Stimulated activated CD4-positive, alpha-beta T cell treated with anti-CD3 and anti-CD28 coated beads, Interleukin-1b, Interleukin-23, amount 100 ng/mL, for 48 hours (primary cell): ENCODE measurements around the gene CACNB4.
"Not testable (repeated sequence)": the region's sequence is repeated elsewhere in the genome, so short reads cannot be mapped to it uniquely, and the experiment has no call there.

Source experiments
- DNase-seq: peaks from one replicate; pipeline ENCODE4 v3.0.0-alpha.2; 2020

Gene CACNB4

DNA sequence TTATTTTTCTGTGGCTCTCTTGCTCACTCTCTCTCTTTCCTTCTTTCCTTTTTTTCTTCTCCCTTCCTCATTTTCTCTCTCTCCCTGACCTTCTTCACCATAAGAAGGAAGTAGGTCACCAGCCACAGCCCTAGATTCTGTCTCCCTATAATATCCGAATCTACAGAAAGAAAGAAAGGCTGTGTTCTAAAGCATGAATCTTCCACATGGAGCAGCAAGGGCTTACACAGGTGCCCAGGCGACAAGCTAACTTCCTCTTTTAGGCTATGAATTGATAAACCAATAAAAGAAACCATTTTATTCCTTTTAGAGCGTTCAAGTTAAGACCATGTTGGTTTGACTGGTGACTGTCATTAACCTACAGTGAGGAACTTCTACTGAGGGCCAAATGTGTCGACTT is 49.3 kb downstream of the CACNB4 start:
- DNase-seq = no peak

DNA sequence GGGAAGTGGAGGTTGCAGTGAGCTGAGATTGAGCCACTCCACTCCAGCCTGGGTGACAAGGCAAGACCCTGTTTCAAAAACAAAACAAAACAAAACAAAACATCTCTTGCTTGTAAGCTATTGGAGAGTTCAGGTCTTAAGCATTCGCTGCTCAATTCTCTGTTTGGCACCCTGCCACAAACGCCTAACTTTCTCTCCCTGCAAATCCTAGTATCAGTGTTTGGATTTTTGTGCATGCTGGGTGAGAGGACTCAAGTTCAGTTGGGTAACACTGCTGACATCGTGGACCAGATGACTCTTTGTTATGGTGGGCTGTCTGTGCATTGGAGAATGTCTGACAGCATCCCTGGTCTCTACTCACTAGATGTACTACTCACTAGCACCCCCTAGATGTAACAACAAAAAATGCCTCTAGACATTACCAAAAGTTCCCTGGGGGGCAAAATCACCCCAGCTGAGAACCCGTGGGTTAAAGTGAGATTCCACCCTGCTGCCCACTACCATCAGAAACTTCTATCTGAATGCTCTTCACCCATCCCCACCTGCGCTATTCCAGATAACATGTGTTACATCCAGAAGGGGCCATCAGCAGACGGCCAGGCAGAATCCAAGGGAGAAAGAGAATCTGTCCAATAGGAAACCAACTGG is 50.9 kb downstream of the CACNB4 start:
- no peak for DNase-seq

DNA sequence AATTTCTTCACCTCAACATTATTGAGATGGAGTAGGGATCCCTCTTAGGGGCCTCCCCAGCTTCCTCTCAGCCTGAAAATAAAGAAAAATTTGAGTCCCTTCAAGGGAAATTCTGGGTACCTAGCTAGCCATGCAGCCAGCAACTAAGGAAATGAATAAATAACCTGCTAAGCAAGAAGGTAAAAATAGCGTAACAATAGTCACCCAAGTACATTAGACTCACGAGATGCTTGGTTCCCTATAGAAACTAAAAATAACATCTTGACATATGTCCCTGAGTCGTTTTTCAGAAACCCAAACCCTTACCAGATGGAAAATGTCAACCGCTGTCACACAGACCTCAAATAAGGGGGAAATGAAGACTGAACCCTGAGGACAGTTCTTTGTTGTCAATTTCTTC is 51.9 kb downstream of the CACNB4 start:
- no peak for DNase-seq

DNA sequence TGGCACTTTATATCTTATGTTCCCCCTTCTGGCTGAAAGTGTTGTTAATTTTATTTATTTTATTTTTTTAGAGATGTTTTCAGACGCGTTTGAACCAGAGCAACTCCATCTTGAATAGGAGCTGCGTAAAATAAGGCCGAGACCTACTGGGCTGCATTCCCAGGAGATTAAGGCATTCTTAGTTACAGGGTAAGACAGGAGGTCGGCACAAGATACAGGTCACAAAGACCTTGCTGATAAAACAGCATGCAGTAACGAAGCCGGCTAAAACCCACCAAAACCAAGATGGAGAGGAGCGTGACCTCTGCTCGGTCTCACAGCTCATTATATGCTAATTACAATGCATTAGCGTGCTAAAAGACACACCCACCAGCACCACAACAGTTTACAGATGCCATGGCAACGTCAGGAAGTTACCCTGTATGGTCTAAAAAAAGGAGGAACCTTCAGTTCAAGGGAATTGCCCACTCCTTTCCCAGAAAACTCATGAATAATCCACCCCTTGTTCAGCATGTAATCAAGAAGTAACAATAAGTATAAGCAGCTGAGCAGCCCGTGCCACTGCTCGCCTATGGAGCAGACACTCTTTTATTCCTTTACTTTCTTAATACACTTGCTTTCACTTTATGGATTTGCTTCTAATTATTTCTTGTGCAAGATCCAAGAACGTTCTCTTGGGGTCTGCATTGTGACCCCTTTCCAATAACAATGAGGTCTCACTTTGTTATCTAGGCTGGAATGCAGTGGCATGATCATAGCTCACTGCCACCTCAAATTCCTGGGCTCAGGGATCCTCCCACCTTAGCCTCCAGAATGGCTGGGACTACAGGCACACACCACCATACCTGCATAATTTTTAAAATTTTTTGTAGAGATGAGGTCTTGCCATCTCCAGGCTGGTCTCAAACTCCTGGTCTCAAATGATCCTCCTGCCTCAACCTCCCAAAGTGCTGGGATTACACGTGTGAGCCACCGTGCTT is 55.9 kb downstream of the CACNB4 start:
- DNase-seq = no peak

DNA sequence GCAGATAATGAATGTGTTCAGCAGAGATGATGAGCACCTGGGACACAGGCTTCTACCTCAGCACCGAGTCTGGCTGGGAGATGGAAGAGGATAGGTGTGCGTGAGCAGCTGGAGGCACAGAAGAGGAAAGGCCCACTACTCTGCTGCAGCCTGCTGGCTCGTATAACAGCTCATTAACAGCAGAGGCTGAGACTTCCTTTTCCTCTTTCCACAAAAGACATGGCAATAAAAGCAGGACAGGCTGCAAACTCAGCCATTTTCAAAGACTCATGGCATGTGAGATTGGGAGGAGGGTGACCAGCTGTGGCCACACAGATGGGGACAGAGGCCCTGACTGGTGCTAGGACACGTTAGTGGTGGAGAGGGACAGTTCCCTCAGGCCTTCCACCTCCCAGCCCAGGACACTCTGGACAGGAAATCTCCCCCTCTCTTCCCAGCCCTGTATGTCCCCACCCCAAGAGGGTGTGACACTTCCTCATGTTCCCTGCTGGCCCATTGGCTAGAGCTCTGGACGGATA is 60.3 kb downstream of the CACNB4 start:
- no peak for DNase-seq

DNA sequence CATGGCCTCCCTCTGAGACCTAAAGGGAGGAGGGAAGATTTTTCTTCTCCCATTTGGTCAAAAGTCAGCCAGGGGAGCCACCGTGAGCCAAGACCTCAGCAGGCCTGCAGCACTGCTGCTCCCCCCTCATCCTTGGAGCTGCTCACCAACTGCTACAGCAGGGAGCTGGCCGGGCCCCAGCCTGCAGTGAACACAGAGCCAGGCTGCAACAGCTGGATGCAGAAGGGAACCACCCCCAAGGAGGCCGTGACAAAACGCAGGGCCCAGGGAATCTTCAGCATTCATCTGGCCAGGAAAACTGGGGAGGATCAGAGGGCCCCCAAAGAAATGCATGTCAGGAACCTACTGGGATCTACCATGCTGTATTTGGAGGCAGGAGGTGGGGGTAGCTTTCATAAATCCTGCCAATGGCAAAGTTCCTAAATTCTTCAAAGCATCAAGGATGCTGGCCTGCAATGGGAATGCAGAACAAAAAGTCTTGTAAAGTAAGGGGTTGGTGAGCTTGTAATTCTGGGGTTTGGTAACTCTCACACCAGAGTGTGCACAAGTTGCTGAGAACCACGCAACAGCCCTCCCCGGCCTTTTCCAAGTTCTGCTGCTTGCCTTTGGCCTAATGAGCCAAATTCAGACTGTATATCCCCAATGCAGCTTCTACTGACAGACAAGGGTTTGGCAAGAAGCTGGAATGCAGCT is 61.0 kb downstream of the CACNB4 start:
- DNase-seq = no peak

DNA sequence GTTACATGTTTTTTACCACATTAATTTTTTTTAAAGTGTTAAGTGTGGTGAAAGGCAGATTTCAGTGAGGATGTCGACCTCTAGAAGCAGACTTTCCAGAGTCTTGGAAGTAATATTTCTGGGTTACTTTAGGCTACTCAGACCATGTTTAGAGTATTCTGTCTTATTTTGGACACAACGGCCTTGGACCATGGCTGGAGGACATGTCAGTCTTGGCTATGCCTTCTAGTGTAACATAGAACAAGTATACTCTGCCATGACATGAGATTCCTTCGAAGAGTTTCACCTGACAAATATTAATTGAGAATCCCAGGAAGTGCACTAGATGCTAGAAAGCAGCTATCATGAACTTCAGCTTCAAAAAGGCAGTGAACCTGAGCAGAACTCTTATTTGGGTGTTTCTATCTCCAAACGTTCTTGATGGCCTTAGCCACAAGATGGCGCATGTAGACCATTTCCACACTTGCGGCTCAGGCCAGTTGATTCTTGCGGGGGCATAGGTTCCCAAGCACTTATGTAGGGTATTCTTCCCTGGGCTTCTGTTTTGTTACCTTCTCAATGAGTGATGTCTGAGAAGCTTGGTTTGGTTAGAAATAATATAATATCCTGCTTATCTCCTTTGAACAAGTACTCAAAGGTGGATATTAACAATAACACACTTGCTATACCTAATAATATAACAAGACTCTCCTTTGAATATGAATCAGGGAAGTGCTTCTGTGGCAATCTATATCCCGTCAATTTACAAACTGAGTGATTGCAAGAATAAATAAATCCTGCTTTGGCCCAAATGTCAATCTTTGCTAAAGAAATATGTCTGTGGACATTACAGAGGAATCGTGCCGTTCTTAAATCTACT is 62.0 kb downstream of the CACNB4 start:
- peak; percentile 50 for DNase-seq

DNA sequence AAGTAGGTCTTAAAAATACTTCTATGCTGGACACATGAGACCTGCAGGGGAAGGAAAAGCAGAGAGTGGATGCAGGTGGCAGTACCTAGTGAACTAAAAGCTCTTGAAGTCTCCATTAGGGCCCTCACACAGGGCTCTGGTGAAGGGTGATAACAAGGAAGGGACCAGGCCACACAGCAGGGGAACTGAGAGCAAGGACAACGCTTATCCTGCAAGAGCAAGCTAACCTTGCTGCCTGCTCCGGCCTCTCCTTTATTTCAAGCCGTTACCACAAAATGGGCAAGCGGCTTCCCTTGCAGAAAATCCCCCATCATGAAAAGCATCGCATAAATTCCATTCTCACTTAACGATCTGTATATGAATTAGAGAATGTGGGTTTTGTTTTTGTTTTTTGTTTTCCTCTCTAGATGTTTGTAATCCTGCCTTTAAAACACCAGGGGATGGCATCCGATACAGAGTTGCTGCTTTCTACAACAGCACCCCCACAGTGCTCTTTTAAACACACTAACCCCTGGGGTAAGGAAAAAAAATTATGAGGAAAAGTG is 64.5 kb downstream of the CACNB4 start:
- DNase-seq = no peak

GRCh38 chr2:152033011-152033925 is 65.6 kb downstream of the CACNB4 start:
- DNase-seq = no peak

- no peak for DNase-seq
Measured at GRCh38 chr2:152031747-152032306, 67.0 kb downstream of the CACNB4 start.

DNA sequence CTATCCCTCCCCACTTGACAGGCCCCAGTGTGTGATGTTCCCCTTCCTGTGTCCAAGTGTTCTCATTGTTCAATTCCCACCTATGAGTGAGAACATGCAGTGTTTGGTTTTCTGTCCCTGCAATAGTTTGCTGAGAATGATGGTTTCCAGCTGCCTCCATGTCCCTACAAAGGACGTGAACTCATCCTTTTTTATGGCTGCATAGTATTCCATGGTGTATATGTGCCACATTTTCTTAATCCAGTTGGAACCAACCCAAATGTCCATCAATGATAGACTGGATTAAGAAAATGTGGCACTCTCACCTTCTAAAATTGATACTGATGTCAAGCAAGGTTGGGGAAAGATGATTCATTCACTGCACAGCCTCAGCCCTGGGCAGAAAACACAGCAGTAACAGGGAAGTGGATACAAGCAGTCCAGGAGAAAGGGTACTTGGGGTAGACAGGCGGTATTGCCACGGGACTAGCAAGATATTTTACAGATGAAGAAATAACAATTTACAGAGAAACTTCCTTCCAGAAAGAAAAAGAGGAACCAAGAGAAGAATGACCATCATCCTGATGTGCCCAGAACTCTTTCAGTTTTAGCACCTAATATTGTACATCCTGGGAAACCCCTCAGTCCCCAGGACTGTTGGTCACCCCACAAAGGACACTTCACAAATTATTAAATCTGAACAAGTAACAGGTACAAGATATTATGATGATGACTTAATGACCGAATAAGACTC is 68.1 kb downstream of the CACNB4 start:
- not testable (repeated sequence) for DNase-seq

GRCh38 chr2:152028182-152028862 is 70.5 kb downstream of the CACNB4 start:
- DNase-seq = no peak

DNA sequence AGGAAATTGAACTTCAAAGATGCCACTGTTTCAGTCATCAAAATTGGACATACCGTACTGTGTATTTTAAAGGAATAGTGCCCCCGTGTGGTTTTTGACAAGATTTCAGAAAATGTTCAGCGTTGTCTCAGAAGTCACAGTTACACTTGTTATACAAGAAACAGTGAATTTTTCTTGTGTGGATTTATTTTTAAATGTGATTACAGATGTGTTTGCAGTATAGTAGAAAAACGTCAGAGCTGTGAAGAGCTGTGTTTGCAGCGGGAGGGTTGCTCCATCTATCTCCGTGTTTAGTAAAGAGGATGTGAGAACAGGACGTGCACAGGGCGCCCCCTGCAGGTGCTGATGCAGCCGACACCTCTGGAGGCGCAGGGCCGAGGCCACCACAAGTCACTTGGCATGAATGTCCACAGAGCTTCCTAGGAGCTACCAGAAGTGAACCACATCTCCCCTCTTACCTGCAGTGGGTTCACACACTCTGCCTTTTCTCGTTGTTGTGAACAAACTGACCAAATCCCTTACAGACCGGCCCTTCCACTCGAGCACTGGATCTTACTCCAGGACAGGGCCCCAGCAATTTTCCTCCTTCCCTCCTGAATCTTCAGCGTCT is 73.1 kb downstream of the CACNB4 start:
- DNase-seq = peak; percentile 76

GRCh38 chr2:152024477-152024876 is 74.4 kb downstream of the CACNB4 start:
- no peak for DNase-seq

DNA sequence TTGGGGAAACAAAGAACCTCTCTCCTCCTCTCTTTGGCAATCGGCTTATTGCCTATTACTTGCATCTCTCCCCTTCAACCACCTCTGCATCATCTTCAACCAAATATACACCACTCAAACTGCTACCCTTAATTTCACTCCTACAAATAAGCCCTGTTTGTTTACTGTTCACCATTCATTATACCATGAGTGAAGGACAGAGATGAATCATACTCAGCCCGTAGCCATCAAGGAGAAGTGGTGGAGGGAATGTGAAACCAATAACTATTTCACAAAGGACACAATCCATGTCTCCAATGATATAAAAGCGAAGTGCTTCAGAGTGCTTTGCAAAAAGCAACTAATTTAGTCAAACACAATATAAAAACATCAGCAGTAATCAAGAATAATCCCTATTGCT is 76.8 kb downstream of the CACNB4 start:
- no peak for DNase-seq

- not testable (repeated sequence) for DNase-seq
Measured at GRCh38 chr2:152021001-152021400, 77.8 kb downstream of the CACNB4 start.

GRCh38 chr2:152019732-152020131 is 79.1 kb downstream of the CACNB4 start:
- no peak for DNase-seq
